ENCODE data around the gene TES. TPM values are rescaled to one million over a fixed set of nuclear protein-coding genes. Genes with fewer than 3 reads are reported as not detected.

The TES gene
- total and polyA plus RNA-seq, 4 donors, result 5.7 to 11.8 (median 7.5) TPM

DNA sequence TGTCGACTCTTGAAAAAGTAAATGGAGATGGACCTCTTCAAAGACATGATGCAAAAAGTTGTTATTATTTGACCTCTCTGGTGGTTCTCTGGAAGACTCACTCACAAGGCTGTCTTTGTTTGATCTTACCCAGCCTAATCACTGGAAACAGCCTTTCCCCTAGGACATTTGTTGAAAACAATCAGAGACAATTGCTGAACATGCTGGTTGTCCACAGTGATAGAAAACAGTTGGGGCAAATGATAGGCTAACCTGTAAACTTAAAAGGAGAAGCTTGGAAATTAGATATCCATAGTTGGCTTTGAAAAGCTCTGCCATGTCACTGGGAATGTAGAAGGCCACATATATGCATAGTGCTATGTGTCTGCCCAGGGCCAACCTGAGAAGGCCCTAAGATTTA, 22.9 kb upstream of the TES start:
- H3K27ac ChIP-seq (ENCODE audit: low read depth in 1 of 2, low read length in 2 of 2), result no peak overlapping the region
- no peaks in the 10 kb centered on the region for H3K4me1 ChIP-seq (ENCODE audit: control insufficient read depth in 4 of 4, insufficient read depth in 4 of 4, low read length in 3 of 4)
- DNase-seq (ENCODE audit: low spot score), result no peak
- peaks cover 0 to 5% (median 0%) of the 10 kb centered on the region in 4 donors for H3K9me3 ChIP-seq (ENCODE audit: control insufficient read depth in 4 of 4, low read length in 3 of 4)
- no peaks in the 10 kb centered on the region for H3K36me3 ChIP-seq (ENCODE audit: control insufficient read depth in 4 of 4, insufficient read depth in 3 of 4, low read depth in 1 of 4, low read length in 3 of 4)
- no peaks in the 10 kb centered on the region for H3K27me3 ChIP-seq (ENCODE audit: control insufficient read depth in 4 of 4, insufficient read depth in 4 of 4, low read length in 3 of 4)
- H3K4me3 ChIP-seq (ENCODE audit: low read depth in 1 of 3, low read length in 3 of 3), result no peak overlapping the region
- no peak overlapping the region for H3K9ac ChIP-seq (ENCODE audit: low read depth in 1 of 2, low read length in 2 of 2)
- no peak for TF ChIP-seq TAF1 (conservative IDR thresholded peaks at IDR 0.05)
- TF ChIP-seq JUND (IDR thresholded peaks at IDR 0.05), result no peak
- no peak for TF ChIP-seq GABPA (IDR thresholded peaks at IDR 0.05 in 1 of 2, conservative IDR thresholded peaks at IDR 0.05 in 1 of 2)
- TF ChIP-seq, protein P1, sequence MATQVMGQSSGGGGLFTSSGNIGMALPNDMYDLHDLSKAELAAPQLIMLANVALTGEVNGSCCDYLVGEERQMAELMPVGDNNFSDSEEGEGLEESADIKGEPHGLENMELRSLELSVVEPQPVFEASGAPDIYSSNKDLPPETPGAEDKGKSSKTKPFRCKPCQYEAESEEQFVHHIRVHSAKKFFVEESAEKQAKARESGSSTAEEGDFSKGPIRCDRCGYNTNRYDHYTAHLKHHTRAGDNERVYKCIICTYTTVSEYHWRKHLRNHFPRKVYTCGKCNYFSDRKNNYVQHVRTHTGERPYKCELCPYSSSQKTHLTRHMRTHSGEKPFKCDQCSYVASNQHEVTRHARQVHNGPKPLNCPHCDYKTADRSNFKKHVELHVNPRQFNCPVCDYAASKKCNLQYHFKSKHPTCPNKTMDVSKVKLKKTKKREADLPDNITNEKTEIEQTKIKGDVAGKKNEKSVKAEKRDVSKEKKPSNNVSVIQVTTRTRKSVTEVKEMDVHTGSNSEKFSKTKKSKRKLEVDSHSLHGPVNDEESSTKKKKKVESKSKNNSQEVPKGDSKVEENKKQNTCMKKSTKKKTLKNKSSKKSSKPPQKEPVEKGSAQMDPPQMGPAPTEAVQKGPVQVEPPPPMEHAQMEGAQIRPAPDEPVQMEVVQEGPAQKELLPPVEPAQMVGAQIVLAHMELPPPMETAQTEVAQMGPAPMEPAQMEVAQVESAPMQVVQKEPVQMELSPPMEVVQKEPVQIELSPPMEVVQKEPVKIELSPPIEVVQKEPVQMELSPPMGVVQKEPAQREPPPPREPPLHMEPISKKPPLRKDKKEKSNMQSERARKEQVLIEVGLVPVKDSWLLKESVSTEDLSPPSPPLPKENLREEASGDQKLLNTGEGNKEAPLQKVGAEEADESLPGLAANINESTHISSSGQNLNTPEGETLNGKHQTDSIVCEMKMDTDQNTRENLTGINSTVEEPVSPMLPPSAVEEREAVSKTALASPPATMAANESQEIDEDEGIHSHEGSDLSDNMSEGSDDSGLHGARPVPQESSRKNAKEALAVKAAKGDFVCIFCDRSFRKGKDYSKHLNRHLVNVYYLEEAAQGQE (IDR thresholded peaks at IDR 0.05), result no peak
- no peak for TF ChIP-seq HNF4G (IDR thresholded peaks at IDR 0.05)
- no peak for TF ChIP-seq HNF4A (conservative IDR thresholded peaks at IDR 0.05)
- TF ChIP-seq, protein P2, sequence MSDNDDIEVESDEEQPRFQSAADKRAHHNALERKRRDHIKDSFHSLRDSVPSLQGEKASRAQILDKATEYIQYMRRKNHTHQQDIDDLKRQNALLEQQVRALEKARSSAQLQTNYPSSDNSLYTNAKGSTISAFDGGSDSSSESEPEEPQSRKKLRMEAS (IDR thresholded peaks at IDR 0.05), result no peak
- TF ChIP-seq, protein P3, sequence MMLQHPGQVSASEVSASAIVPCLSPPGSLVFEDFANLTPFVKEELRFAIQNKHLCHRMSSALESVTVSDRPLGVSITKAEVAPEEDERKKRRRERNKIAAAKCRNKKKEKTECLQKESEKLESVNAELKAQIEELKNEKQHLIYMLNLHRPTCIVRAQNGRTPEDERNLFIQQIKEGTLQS (IDR thresholded peaks at IDR 0.05), result no peak
- no peak for TF ChIP-seq RXRA (IDR thresholded peaks at IDR 0.05)
- TF ChIP-seq EGR1 (IDR thresholded peaks at IDR 0.05; ENCODE audit: low read depth in 2 of 2), result no peak
- TF ChIP-seq, protein P4, sequence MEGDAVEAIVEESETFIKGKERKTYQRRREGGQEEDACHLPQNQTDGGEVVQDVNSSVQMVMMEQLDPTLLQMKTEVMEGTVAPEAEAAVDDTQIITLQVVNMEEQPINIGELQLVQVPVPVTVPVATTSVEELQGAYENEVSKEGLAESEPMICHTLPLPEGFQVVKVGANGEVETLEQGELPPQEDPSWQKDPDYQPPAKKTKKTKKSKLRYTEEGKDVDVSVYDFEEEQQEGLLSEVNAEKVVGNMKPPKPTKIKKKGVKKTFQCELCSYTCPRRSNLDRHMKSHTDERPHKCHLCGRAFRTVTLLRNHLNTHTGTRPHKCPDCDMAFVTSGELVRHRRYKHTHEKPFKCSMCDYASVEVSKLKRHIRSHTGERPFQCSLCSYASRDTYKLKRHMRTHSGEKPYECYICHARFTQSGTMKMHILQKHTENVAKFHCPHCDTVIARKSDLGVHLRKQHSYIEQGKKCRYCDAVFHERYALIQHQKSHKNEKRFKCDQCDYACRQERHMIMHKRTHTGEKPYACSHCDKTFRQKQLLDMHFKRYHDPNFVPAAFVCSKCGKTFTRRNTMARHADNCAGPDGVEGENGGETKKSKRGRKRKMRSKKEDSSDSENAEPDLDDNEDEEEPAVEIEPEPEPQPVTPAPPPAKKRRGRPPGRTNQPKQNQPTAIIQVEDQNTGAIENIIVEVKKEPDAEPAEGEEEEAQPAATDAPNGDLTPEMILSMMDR (IDR thresholded peaks at IDR 0.05; ENCODE audit: low read depth, low read length, missing input control), result no peak
- TF ChIP-seq, protein P5, sequence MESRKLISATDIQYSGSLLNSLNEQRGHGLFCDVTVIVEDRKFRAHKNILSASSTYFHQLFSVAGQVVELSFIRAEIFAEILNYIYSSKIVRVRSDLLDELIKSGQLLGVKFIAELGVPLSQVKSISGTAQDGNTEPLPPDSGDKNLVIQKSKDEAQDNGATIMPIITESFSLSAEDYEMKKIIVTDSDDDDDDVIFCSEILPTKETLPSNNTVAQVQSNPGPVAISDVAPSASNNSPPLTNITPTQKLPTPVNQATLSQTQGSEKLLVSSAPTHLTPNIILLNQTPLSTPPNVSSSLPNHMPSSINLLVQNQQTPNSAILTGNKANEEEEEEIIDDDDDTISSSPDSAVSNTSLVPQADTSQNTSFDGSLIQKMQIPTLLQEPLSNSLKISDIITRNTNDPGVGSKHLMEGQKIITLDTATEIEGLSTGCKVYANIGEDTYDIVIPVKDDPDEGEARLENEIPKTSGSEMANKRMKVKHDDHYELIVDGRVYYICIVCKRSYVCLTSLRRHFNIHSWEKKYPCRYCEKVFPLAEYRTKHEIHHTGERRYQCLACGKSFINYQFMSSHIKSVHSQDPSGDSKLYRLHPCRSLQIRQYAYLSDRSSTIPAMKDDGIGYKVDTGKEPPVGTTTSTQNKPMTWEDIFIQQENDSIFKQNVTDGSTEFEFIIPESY (IDR thresholded peaks at IDR 0.05), result no peak
- no peak for TF ChIP-seq FOXA2 (IDR thresholded peaks at IDR 0.05)
- no peak for TF ChIP-seq RAD21 (IDR thresholded peaks at IDR 0.05)
- no peak for TF ChIP-seq FOXA1 (IDR thresholded peaks at IDR 0.05)
- no peak for TF ChIP-seq YY1 (IDR thresholded peaks at IDR 0.05)
- 96% methylated on average over 1 of the region's 1 CpG for WGBS

Measured in liver (tissue), 9 donors.